ENCODE data around the gene CBX4. TPM values are rescaled to one million over a fixed set of nuclear protein-coding genes. Genes with fewer than 3 reads are reported as not detected.

Gene CBX4
- total and polyA plus RNA-seq, 10 of the 15 experiments (the other 5 are each of a cell fraction or from before 2014, with no cell fraction given): 0.69 to 24.6 (median 4.2) TPM

DNA sequence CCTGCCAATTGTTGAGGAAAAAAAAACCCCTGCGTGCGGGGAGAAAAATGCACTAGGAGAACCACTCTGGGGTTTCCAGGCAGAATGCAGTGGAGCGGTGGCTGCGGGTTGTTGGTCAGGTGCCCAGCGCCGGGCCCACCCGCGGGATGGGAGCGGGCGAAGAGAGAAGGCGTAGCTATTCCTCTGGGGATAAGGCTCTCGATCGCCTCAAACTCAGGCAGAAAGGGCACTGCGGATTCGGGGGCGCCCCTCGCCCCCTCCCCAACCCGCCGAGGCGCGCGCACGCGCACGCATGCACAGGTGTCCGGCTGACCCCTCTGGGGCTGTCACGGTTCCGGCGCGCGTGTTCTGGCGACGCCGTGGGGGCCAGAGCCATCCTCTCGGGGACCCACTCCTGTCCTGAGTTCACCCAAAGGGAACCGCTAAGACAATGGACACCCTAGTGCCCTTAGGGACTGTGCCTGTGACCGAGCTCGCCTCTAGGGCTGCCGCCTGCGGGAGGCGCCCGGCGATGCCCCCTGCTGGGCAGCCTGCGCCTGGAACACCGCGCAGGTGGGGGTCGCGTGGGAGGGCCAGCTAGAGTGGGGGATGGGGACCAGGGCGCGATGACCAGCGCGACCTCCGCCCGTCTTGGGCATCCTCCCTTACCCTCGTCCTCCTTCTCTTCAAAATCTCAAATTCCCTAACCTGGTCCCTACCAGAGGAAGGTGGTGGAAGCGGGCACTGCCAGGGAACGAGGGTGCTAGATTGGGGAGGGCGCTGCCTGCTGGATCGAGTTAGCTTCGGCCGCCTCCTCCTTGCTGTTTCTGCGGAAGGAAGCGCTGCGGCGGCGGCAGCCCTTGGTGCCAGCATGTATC lies 28.0 kb downstream of the CBX4 start (continued):
- TF ChIP-seq, protein P1, sequence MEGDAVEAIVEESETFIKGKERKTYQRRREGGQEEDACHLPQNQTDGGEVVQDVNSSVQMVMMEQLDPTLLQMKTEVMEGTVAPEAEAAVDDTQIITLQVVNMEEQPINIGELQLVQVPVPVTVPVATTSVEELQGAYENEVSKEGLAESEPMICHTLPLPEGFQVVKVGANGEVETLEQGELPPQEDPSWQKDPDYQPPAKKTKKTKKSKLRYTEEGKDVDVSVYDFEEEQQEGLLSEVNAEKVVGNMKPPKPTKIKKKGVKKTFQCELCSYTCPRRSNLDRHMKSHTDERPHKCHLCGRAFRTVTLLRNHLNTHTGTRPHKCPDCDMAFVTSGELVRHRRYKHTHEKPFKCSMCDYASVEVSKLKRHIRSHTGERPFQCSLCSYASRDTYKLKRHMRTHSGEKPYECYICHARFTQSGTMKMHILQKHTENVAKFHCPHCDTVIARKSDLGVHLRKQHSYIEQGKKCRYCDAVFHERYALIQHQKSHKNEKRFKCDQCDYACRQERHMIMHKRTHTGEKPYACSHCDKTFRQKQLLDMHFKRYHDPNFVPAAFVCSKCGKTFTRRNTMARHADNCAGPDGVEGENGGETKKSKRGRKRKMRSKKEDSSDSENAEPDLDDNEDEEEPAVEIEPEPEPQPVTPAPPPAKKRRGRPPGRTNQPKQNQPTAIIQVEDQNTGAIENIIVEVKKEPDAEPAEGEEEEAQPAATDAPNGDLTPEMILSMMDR (IDR thresholded peaks at IDR 0.05 in 2 of 3, conservative IDR thresholded peaks at IDR 0.05 in 1 of 3; ENCODE audit: control insufficient read depth in 2 of 3, extremely low read depth in 1 of 3, insufficient read depth in 1 of 3, low read depth in 3 of 3, low read length in 3 of 3): peak; percentile 49 to 74 (median 65)
- TF ChIP-seq BACH1 (IDR thresholded peaks at IDR 0.05; ENCODE audit: borderline replicate concordance) (peak; percentile 47; the same call in 1 of the 2 replicates), IRF4 (IDR thresholded peaks at IDR 0.05; ENCODE audit: low read depth, low read length) (no peak), ZBTB33 (IDR thresholded peaks at IDR 0.05) (no peak), ASH2L (IDR thresholded peaks at IDR 0.05; ENCODE audit: borderline replicate concordance, low read depth) (no peak), IKZF2 (IDR thresholded peaks at IDR 0.05) (no peak), HDGF (IDR thresholded peaks at IDR 0.05) (no peak), ZBED1 (IDR thresholded peaks at IDR 0.05; ENCODE audit: borderline replicate concordance) (no peak), IKZF1 (conservative IDR thresholded peaks at IDR 0.05) (peak; percentile 63), TCF3 (IDR thresholded peaks at IDR 0.05; ENCODE audit: borderline replicate concordance, insufficient read depth, low read depth, low read length) (peak; percentile 58; the same call in 1 of the 2 replicates), FOXK2 (IDR thresholded peaks at IDR 0.05) (no peak), NRF1 (conservative IDR thresholded peaks at IDR 0.05; ENCODE audit: low read depth, low read length) (no peak), TCF12 (IDR thresholded peaks at IDR 0.05; ENCODE audit: low read depth, low read length) (0 out of 2 replicates have a peak, but pooled peaks have one; percentile 28), EGR1 (IDR thresholded peaks at IDR 0.05; ENCODE audit: borderline replicate concordance in 1 of 2, low read depth in 2 of 2, low read length in 2 of 2) (peak in 1 of 2 experiments; percentile 85; a peak in 2 of 3 replicates), YBX1 (IDR thresholded peaks at IDR 0.05) (no peak), NFYA (IDR thresholded peaks at IDR 0.05; ENCODE audit: borderline replicate concordance, low read depth, low read length) (no peak), EZH2 (IDR thresholded peaks at IDR 0.05; ENCODE audit: borderline replicate concordance, control insufficient read depth, low read depth, low read length) (0 out of 2 replicates have a peak, but pooled peaks have one; percentile 39), SMC3 (IDR thresholded peaks at IDR 0.05; ENCODE audit: borderline replicate concordance, low read length) (peak; percentile 44; the same call in 1 of the 2 replicates), EED (IDR thresholded peaks at IDR 0.05; ENCODE audit: low read depth) (0 out of 2 replicates have a peak, but pooled peaks have one; percentile 14), GATAD2B (conservative IDR thresholded peaks at IDR 0.05; ENCODE audit: low read depth) (peak; percentile 80; the same call in 1 of the 2 replicates), TARDBP (IDR thresholded peaks at IDR 0.05; ENCODE audit: borderline replicate concordance) (no peak), TBL1XR1 (IDR thresholded peaks at IDR 0.05; ENCODE audit: low read depth, low read length) (no peak), ETV6 (conservative IDR thresholded peaks at IDR 0.05 in 1 of 2, IDR thresholded peaks at IDR 0.05 in 1 of 2; ENCODE audit: borderline replicate concordance in 1 of 2, low read depth in 1 of 2) (no peak), LARP7 (IDR thresholded peaks at IDR 0.05) (no peak), ZNF384 (IDR thresholded peaks at IDR 0.05; ENCODE audit: borderline replicate concordance, low read depth, low read length) (no peak), CHD2 (IDR thresholded peaks at IDR 0.05; ENCODE audit: borderline replicate concordance, low read depth, low read length) (peak; percentile 45; the same call in 1 of the 2 replicates)
